Glutamatergic neuron (in vitro differentiated cells): ENCODE data around the gene ZNF200. TPM values are rescaled to one million over a fixed set of nuclear protein-coding genes. Genes with fewer than 3 reads are reported as not detected.

Experiments used
- DNase-seq: peaks from one replicate; pipeline ENCODE4 v3.0.0; 2022
- H3K27ac Mint-ChIP-seq: one replicate; pipeline ENCODE4 v1.8.0; 2020; ENCODE audit warnings: mild to moderate bottlenecking, mixed read lengths, inconsistent platforms; ENCODE audit not compliant: unreplicated experiment
- H3K27me3 Mint-ChIP-seq: one replicate; pipeline ENCODE4 v1.8.0; 2020; ENCODE audit warnings: mild to moderate bottlenecking, moderate library complexity, mixed read lengths, inconsistent platforms; ENCODE audit not compliant: unreplicated experiment
- H3K36me3 Mint-ChIP-seq: one replicate; pipeline ENCODE4 v1.8.0; 2020; ENCODE audit warnings: mild to moderate bottlenecking, mixed read lengths, inconsistent platforms; ENCODE audit not compliant: unreplicated experiment
- H3K4me1 Mint-ChIP-seq: one replicate; pipeline ENCODE4 v1.8.0; 2020; ENCODE audit warnings: mild to moderate bottlenecking, low read depth, mixed read lengths, inconsistent platforms; ENCODE audit not compliant: unreplicated experiment
- H3K4me3 Mint-ChIP-seq: one replicate; pipeline ENCODE4 v1.8.0; 2020; ENCODE audit warnings: mild to moderate bottlenecking, mixed read lengths, inconsistent platforms; ENCODE audit not compliant: unreplicated experiment
- H3K9me3 Mint-ChIP-seq: one replicate; pipeline ENCODE4 v1.8.0; 2020; ENCODE audit warnings: mild to moderate bottlenecking, moderate library complexity, mixed read lengths, inconsistent platforms; ENCODE audit not compliant: unreplicated experiment
- CTCF ChIP-seq: fragments of 200-600 bp; sonication (generic); IDR thresholded peaks from one replicate; pipeline ENCODE4 v1.5.0; 2021; ENCODE audit not compliant: partially characterized antibody, unreplicated experiment
- total RNA-seq: library from RNA; stranded (reverse); fragmentation: NEBNext Ultra II Directional; extraction: Animal tissue kit (Norgen Biotek cat#: 25700); gene quantifications from one replicate; pipeline ENCODE4 v1.2.1, GENCODE V29; 2021; ENCODE audit not compliant: unreplicated experiment

Gene ZNF200
- total RNA-seq, 1 donor from 2014 or later: 12.2 TPM

- peaks cover 4% of the 10 kb centered on the region for H3K4me1 Mint-ChIP-seq
- peaks cover 3% of the 10 kb centered on the region for H3K36me3 Mint-ChIP-seq
- H3K4me3 Mint-ChIP-seq: no peak overlapping the region
- peaks cover 3% of the 10 kb centered on the region for H3K27me3 Mint-ChIP-seq
- no peak for DNase-seq
- no peak overlapping the region for H3K27ac Mint-ChIP-seq
- peaks cover 10% of the 10 kb centered on the region for H3K9me3 Mint-ChIP-seq
- TF ChIP-seq CTCF: no peak
These were observed 33.3 kb upstream of the ZNF200 start for GRCh38 chr16:3268294-3268693.

GRCh38 chr16:3266873-3267537 is 32.0 kb upstream of the ZNF200 start:
- peaks cover 3% of the 10 kb centered on the region for H3K36me3 Mint-ChIP-seq
- peaks cover 4% of the 10 kb centered on the region for H3K4me1 Mint-ChIP-seq
- no peak for DNase-seq
- H3K4me3 Mint-ChIP-seq: no peak overlapping the region
- peaks cover 9% of the 10 kb centered on the region for H3K9me3 Mint-ChIP-seq
- peaks cover 5% of the 10 kb centered on the region for H3K27me3 Mint-ChIP-seq
- no peak overlapping the region for H3K27ac Mint-ChIP-seq
- peak; percentile 26 for TF ChIP-seq CTCF

GRCh38 chr16:3264137-3265036 is 29.4 kb upstream of the ZNF200 start:
- Mint-ChIP-seq H3K4me1 (peaks cover 4% of the 10 kb centered on the region), H3K9me3 (peaks cover 9% of the 10 kb centered on the region), H3K4me3 (peak overlapping the region; percentile 91), H3K36me3 (peaks cover 3% of the 10 kb centered on the region), H3K27me3 (peaks cover 5% of the 10 kb centered on the region), H3K27ac (peak overlapping the region; percentile 73)
- DNase-seq: peak; percentile 97
- no peak for TF ChIP-seq CTCF

- no peak for DNase-seq
- peaks cover 3% of the 10 kb centered on the region for H3K36me3 Mint-ChIP-seq
- H3K27me3 Mint-ChIP-seq: peaks cover 8% of the 10 kb centered on the region
- H3K4me1 Mint-ChIP-seq: peaks cover 4% of the 10 kb centered on the region
- TF ChIP-seq CTCF: no peak
- H3K27ac Mint-ChIP-seq: no peak overlapping the region
- H3K9me3 Mint-ChIP-seq: peaks cover 9% of the 10 kb centered on the region
- H3K4me3 Mint-ChIP-seq: peak overlapping the region; percentile 64
These were observed 27.6 kb upstream of the ZNF200 start for GRCh38 chr16:3262517-3262916.

GRCh38 chr16:3259836-3260235 is 24.9 kb upstream of the ZNF200 start:
- Mint-ChIP-seq H3K27ac (no peak overlapping the region), H3K27me3 (peaks cover 6% of the 10 kb centered on the region), H3K36me3 (peaks cover 3% of the 10 kb centered on the region), H3K9me3 (peaks cover 9% of the 10 kb centered on the region), H3K4me1 (peaks cover 4% of the 10 kb centered on the region), H3K4me3 (no peak overlapping the region)
- no peak for DNase-seq
- no peak for TF ChIP-seq CTCF
